ENCODE measurements around the gene UNC119. TPM values are rescaled to one million over a fixed set of nuclear protein-coding genes. Genes with fewer than 3 reads are reported as not detected.

The UNC119 gene
- total RNA-seq, 1 experiment from 2014 or later = 21.7 TPM

DNA sequence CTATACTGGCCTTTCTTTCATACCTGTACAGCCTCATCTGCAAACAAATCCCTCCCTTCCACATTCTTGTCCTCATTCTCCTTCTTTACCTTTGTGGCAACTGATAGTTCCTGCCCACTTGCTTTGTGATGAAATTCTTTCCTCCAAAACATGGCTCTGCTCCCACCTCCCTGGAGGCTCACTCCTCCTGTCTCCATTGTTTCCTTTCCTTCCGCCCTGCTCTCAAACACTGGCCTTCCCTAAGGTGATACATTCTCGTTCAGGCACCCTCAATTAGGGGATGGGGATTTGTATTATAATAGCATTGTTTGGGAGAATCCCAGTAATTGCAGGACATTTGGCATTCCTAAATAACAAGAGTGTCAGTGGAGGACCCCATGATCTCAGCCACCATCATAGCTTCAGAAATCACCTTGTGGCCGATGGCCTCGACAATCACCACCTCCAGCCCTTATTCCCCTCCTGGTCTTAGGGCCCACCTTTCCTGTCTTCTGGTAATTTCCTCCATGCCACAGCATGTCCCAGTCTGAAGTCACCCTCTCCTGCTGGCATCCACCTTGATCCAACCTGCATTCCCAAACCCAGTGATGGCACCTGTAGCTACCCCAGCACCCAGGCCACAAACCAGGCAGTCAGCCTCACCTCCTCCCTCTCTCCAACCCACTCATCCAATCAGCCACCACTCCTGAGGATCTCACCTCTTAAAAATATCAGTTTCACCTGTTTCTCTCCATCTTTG lies 7.9 kb downstream of the UNC119 start:
- no peak for DNase-seq (ENCODE audit: low read depth)

DNA sequence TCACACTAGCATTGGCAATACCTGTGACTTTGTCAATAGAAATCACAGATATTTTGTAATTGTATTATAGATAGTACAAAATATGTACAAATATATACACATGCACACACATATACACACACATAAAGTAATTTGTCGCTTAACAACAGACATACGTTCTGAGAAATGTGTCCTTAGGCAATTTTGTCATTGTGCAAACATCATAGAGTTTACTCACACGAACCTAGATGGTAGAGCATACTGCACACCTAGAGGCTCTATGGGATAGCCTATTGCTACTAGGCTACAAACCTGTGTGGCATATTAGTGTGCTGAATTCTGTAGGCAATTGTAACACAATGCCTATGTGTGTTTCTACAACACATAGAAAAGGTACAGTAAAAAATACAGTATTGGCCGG lies 11.0 kb downstream of the UNC119 start:
- no peak for DNase-seq (ENCODE audit: low read depth)

DNA sequence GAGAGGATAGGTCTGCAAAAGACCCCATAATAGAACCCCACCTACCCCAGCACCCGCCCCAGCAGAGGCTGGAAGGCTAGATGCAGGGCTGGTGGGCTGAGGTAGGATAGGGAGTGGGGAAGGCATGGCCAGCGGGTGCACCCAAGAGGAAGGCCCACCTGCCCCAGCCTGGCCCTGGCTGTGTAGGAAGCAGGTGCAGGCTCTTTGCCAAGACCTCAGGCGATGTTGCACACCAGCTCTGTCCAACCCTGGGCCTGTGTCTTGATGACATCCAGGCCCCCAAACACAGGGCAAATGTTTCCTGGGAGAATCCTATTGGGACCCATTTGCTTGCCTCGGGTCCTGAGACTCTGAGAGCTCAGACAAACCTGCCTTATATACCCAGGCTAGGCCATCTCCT lies 12.2 kb downstream of the UNC119 start:
- DNase-seq (ENCODE audit: low read depth) = no peak

DNA sequence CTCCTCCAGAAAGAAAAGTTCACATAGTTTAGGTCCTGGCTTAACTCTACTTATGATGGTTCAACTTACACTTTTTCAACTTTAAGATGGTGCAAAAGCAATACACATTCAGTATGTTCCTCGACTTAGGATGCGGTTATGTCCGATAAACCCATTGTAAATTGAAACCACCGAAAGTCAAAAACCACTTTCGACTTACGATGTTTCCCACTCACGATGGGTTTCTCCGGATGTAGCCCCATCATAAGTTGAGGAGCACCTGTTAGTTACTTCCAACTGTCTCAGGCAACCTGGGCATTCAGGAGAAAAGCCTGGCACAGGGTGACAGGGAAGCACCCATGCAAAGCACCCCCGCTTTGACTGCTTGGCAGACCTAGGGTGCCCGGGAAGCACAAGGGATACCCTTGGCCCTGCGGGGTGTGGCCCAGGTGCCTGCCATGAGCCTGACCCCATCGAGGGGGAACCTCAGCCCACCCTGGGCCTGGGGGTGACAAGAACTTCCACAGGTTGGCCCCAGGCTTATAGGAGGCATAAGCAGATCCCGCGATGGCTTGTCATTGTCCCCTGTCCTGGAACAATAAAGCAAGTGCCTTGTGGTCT lies 14.0 kb downstream of the UNC119 start:
- no peak for DNase-seq (ENCODE audit: low read depth)

DNA sequence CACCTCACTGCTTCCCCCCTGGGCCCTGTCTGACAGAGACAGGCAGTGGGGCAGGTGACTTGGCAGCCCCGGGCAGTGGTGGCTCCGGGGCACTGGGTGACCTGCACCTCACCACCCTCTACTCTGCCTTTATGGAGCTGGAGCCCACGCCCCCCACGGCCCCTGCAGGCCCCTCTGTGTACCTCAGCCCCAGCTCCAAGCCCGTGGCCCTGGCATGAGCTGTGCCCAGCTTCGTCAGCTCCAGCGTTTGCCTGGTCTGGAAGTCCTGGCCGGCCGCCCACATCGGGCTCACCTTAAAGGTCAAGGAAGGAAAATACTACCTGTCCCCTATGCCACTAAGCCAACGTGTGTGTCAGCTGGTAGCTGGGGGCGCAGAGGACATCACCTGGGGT lies 15.2 kb downstream of the UNC119 start:
- no peak for DNase-seq (ENCODE audit: low read depth)

DNA sequence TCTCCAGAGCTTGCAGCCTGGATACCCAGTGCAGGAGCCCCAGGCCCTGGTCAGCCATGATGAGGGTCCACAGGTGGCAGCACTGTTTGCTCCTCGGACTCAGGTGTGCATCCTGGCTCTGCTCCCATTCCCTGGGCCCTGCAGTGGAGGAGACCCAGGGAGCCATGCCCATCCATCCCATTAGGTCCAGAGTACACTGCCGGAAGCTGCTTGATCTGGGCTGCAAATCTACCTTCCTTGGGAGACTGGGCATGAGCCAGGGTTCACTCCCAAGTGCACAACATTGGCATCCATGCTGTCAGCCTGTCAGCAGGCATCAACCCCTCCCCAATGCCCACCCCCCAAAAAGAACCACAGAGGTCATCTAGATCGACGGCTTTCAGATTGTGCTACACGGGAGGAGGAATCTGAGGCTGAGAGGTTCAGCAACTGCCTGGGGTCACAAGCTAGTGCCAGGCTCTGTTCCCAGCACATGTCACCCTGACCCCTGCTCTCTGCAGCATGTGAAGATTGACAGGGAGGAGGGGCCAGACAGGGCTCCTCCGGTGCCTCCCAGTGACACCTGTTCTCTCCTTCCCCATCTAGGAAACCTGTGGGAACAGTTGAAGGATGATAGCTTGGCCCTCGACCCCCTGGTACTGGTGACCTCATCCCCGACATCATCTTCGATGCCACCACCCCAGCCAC lies 15.7 kb downstream of the UNC119 start:
- DNase-seq (ENCODE audit: low read depth) = no peak

DNA sequence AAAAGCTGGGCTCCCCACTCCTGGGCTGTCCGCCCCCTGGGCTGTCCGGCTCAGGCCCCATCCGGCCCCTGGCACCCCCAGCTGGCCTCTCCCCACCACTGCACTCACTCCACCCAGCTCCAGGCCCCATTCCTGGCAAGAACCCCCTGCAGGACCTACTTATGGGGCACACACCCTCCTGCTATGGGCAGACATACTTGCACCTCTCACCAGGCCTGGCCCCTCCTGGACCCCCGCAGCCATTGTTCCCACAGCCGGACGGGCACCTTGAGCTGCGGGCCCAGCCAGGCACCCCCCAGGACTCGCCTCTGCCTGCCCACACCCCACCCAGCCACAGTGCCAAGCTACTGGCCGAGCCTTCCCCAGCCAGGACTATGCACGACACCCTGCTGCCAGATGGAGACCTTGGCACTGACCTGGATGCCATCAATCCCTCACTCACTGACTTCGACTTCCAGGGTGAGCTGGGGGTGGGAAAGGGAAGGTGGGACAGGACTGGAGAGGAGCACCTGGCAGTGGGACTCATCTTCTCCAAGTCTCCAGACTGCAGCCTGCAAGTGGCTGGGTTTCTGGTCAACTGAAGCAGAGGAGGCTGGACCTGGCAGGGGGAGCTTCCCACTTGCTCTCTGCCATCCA lies 17.6 kb downstream of the UNC119 start:
- no peak for DNase-seq (ENCODE audit: low read depth)

DNA sequence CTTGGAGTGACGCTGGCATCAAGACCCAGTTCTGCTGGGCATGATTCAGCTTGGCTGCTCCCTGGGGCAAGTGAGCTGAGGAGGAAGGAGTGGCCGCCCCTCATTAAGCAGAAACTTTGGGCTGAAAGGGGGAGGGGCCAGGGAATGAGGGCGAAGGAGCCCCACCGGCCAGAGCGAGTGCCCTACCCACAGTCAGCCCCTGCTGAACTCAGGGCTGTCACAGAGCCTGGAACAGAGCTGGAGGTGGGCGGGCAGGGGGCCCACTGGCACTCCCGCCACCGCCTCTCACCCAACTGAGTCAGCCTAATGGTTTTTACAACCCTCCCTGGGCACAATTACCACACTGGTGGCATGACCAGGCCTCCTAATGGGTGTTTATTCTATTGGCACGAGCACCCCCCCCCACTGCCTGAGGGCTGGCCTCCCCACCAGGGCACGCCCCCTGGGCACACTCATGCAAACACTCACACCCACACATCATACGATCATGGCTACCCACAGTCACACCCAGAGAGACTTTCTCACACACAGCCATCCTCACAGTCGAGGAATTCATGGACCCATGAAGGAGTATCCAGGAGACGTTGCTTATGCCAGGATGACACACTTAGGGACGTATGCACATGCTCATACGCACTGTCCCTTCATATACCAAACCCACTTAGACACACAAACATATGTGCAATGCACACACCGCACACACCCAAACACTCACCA lies 19.2 kb downstream of the UNC119 start:
- peak; percentile 28 for DNase-seq (ENCODE audit: low read depth)

DNA sequence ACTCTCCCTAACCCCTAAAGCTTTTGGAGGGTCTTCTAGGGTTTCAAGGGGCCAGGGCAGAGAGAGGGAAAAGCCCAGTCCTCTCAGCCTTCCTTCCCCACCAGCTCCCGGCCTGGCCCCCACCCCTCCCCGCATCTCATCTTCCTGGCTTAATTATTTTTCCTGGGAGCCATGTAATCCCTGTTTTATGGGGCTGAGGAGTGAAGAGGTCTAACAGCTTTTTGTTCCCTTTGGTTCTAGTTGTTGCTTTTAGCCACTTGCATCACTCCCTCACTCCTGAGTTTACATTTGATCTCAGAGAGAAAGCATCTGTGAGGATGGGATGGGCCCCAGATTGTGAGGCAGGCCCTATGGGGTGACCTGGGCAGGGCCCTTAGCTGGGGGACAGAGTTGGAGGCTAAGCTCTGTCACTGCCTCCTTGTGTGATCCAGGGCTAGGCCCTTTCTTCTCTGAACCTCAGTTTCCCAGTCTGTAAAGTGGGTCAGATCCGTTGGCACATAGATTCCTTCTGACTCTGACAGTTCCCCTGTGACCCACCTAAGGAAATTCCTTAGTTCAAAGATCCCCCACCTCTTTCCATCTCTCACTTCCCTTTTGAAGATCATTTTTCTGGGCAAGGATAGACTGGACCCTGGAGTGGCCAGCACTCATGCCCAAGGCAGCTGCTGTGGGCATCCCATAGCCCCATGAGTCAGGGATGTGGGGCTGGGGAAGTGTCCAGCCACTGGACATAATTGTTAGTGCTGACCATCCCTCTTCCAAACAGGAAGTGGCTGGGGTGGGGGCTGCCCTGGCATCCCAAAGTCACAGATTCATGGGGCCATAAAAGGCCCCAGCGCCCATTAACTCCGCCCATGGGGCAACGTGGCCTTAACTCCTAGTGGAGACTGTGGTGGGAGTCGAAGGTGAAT lies 20.1 kb downstream of the UNC119 start:
- DNase-seq (ENCODE audit: low read depth) = no peak

DNA sequence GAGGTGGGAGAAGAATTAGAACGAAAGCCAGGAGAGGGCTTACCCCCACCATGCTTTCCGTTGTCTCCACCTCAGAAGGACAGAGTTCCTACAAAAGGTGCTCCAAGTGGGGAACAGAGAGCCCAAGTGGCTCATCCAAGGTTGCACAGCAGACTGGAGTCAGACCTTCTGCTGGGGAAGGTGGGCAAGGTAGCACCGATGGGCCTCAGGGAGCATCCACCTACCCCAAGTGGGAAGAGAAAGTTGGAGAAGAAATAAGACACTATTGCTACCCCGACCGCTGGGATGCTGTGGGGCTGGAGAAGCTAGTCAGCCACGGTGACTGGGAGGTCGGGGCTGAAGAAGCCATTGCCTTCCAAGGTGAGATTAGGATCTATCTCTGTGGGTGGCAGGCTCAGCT lies 21.5 kb downstream of the UNC119 start:
- DNase-seq (ENCODE audit: low read depth) = no peak

DNA sequence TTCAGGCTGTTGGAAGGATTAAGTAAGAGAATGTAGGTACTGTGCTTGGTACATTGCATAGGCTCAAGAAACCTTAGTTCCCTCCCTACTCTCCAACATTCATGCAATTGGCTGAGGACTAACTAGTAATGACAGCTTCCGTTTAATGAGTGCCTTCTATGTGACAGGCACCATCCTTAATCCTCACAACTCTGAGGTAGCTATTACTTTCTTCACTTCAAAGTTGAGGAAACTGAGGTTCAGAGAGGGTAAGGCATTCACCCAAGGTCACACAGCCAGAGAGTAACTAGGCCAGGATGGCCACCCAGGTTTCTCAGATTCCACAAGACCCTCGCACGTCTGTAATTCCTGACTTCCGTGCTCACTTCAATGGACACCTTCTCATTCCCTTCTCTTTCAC lies 22.2 kb downstream of the UNC119 start:
- no peak for DNase-seq (ENCODE audit: low read depth)

DNA sequence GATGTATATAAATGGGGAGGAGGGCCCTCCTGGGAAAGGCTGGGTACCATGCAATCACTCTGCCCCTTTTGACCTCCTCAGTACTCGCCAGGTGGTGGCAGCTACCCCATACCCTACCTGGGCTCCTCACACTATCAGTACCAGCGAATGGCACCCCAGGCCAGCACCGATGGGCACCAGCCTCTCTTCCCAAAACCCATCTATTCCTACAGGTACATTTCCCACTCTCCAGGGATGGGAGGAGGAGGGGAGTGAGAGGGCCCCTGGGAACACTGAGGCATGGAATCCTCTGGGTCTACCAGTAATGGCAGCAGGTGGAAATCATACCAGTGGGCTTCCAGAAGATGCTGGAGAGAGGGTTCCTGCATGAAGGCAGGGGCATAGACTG lies 23.4 kb downstream of the UNC119 start:
- DNase-seq (ENCODE audit: low read depth) = no peak

DNA sequence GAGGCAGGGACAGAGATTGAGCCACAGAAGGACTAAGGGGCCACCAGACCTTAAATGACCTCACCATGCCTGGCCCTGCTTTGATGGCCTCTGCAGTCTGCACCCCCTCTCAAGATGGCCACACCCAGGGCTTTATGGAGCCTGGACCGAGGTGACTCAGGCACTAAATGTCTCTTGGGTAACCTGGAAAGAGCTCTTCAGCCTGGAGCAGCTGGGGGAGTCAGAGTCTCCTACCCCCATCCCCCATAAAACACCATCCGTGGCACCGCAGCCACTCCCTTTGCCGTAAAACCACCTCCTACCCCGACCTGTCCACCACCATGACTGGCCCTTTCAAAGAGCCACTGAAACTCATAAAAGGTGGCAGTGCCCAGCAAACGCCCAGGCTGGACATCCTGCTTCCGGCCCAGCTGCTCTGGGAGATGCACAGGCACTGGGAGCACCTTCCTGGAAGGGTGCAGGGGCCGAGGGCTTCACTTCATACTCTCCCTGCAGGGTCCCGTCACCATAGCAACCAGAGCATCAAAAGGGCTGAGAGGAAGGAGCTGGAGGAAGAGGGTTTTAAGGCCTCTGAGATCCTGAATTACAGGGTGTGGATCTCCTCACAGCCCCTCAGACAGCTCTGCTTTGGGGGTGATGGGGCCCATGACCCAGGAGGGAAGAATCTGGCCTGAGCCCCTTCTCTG lies 24.0 kb downstream of the UNC119 start:
- DNase-seq (ENCODE audit: low read depth) = peak; percentile 17

DNA sequence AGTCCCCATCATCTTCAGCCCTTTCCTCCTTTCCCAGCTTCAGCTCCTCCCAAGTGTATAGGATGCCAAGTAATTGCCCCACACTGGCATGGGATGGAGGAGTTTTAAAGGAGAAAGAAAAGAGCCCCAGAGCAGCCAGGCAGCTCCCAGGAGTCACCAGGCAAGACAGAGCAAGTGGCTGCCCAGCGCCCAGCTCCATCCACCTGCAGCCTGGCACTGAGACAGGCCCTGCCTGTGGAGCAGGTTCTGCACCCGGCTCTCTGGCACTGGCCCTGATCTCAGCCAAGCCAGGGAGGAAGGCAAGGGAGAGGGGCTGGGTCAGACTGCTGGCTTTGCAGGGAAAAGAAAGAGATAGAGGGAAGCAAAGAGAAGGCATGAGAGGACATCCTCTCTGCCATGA lies 24.6 kb downstream of the UNC119 start:
- no peak for DNase-seq (ENCODE audit: low read depth)

DNA sequence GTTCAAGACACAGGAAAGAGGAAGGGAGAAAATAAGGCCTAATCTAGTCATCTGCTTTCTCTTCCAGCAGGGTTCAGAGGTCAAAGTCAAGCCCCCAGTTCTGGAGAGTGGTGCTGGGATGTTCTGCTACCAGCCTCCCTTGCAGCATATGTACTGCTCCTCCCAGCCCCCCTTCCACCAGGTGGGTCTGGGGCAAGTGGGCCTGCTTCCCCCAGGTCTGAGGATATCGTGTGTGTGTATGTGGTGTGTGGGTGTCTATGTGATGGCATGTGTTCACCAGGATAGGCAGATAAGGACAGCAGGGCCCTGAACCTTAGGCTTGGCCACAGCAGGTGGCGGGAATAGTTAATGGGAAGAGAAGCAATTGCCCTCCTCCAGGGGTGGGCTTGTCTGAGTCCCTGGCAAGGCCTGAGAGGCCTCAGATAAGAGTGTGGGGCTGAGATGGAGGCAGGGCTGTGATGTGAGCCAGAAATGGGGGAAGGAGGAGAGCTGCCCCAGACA lies 25.2 kb downstream of the UNC119 start:
- DNase-seq (ENCODE audit: low read depth) = no peak

DNA sequence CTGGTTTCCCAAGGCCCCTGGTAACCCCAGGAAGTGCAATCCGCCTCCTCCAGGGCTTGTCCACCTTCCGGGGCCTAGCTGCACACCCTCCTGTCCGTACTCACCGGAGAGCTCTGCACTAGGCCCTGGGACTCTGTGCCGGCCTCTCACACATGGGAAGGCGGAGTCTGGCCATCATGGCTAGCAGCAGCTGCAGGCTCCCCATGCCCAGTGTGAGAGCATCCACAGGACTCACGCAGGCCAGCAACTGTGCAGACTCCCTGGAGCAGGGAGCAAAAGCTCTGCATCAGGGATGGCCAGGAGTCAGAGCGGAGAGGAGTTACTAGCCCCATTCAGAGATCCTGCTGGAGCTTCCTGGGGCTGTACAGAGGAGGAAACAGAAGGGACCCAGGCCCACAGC lies 26.0 kb downstream of the UNC119 start:
- DNase-seq (ENCODE audit: low read depth) = no peak

DNA sequence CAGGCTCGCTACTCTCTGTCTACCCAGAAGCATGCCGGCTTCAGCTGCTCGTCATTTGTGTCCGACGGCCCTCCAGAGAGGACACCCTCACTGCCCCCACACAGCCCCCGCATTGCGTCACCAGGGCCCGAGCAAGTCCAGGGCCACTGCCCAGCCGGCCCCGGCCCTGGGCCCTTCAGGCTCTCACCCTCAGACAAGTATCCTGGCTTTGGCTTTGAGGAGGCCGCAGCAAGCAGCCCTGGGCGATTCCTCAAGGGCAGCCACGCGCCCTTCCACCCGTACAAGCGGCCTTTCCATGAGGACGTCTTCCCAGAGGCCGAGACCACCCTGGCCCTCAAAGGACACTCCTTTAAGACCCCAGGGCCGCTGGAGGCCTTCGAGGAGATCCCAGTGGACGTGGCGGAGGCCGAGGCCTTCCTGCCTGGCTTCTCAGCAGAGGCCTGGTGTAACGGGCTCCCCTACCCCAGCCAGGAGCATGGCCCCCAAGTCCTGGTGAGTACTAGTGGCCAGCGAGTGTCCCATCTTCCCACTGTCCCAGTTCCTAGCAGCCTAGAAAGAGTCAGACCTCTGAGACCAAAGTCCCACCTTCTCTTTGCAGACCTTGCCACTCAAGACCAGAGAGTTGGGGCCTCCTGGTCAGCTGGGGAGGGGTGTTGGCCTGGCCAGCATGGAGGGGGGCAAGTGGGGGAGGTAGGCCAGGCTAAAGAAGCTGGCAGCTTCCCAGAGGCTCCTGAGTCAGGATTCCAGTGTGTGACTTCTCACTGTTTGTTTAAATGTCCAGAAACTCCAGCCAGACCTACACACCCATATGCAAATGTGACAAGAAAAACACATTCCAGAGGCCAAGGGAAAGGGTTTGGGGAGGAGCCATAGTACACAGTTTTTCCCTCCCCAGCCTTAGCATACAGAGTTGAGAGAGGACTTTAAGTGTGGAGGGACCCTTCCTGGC lies 27.7 kb downstream of the UNC119 start:
- DNase-seq (ENCODE audit: low read depth) = no peak

DNA sequence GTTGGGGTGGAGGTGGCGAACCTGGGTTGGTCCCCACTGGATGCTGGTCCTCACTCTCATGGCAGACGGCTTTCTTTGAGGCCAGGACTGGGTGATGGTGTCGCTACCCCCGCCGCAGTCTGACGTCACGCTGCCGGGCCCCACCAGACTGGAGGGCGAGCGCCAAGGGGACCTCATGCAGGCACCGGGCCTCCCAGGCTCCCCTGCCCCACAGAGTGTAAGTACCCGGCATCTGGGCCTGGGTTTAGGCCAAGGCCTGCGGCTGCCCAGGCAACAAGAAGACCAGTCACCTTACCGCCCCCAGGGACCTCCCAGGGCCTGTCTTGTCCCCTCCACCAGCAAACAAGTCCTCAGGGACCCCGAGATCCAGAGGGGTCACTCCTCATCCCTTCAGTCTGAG lies 28.5 kb downstream of the UNC119 start:
- DNase-seq (ENCODE audit: low read depth) = no peak

DNA sequence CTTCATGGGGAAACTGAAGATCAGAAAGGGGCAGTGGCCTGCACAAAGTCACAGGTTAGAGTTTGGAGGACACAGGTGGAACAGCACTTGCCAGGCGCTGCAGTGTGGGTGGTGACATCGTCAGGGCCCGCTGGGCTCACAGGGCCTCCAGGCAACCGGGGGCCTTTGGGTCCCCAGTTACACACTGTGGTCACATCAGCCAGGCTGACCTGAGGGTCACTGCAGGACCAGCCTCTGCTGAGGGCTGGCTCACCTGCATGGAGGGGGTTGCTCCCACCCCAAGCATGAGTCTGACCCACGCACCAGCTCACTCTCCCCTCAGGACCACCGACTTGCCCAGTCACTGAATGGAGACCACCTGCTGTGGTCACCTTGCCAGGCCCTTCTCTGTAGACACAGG lies 29.2 kb downstream of the UNC119 start:
- no peak for DNase-seq (ENCODE audit: low read depth)

Measured in RPMI7951 (cell line).